GM12878 (cell line): ENCODE measurements around the gene NCOA6.

Experiments used
- CTCF ChIP-seq, 3 experiments: IDR thresholded peaks in 2 of 3; conservative IDR thresholded peaks in 1 of 3; 2 replicates each; pipeline ENCODE4 v1.5.1; 2011; ENCODE audit warnings: low read depth in 3 of 3, low read length in 3 of 3, mild to moderate bottlenecking in 3 of 3, control low read depth in 2 of 3, moderate library complexity in 2 of 3, inconsistent platforms in 1 of 3, mixed read lengths in 1 of 3; ENCODE audit not compliant: control insufficient read depth in 2 of 3, insufficient read depth in 1 of 3; ENCODE audit errors: extremely low read depth in 1 of 3
- EZH2 ChIP-seq: IDR thresholded peaks from 2 replicates; pipeline ENCODE4 v1.6.1; 2012; ENCODE audit warnings: low read depth, mild to moderate bottlenecking, control low read depth, inconsistent platforms, low read length, borderline replicate concordance; ENCODE audit not compliant: control insufficient read depth
- IRF3 ChIP-seq: fragments of 450-650 bp; IDR thresholded peaks from 2 replicates; pipeline ENCODE4 v1.6.1; 2014; ENCODE audit warnings: mild to moderate bottlenecking
- JUND ChIP-seq: IDR thresholded peaks from 2 replicates; pipeline ENCODE4 v1.6.1; 2012; ENCODE audit warnings: low read depth, mild to moderate bottlenecking, low read length, improper control_type of control experiment, moderate library complexity
- MAX ChIP-seq: IDR thresholded peaks from 2 replicates; pipeline ENCODE4 v1.6.1; 2012; ENCODE audit warnings: low read depth, low read length, improper control_type of control experiment
- POLR2AphosphoS5 ChIP-seq: IDR thresholded peaks from 2 replicates; pipeline ENCODE4 v1.6.1; 2011; ENCODE audit warnings: mild to moderate bottlenecking, low read length, inconsistent platforms
- SREBF2 ChIP-seq: IDR thresholded peaks from 2 replicates; pipeline ENCODE4 v1.6.1; 2012; ENCODE audit warnings: mild to moderate bottlenecking, low read length
- SUZ12 ChIP-seq: fragments of 200-600 bp; sonication (generic); IDR thresholded peaks from one replicate; pipeline ENCODE4 v1.6.1; 2018; ENCODE audit warnings: antibody characterized with exemption, mild to moderate bottlenecking; ENCODE audit not compliant: unreplicated experiment
- USF1 ChIP-seq: IDR thresholded peaks from 2 replicates; pipeline ENCODE4 v1.6.1; 2011; ENCODE audit warnings: borderline replicate concordance, low read depth, mild to moderate bottlenecking, moderate library complexity, mixed read lengths, low read length; ENCODE audit not compliant: insufficient read depth; ENCODE audit errors: extremely low read length
- USF2 ChIP-seq: IDR thresholded peaks from 2 replicates; pipeline ENCODE4 v1.6.1; 2011; ENCODE audit warnings: low read depth, low read length, improper control_type of control experiment, borderline replicate concordance
- ZNF24 ChIP-seq: fragments of 450-650 bp; IDR thresholded peaks from 2 replicates; pipeline ENCODE4 v1.6.1; 2017; ENCODE audit warnings: antibody characterized with exemption, mild to moderate bottlenecking

GRCh38 chr20:34736106-34736735 is 89.2 kb downstream of the NCOA6 start:
- TF ChIP-seq JUND (no peak), EZH2 (no peak), SUZ12 (no peak), USF2 (no peak), USF1 (no peak), ZNF24 (no peak), CTCF (IDR thresholded peaks at IDR 0.05 in 2 of 3, conservative IDR thresholded peaks at IDR 0.05 in 1 of 3; ENCODE audit: control insufficient read depth in 2 of 3, extremely low read depth in 1 of 3, insufficient read depth in 1 of 3, low read depth in 3 of 3, low read length in 3 of 3) (no peak), IRF3 (no peak), SREBF2 (no peak), POLR2AphosphoS5 (no peak), MAX (no peak)
